ENCODE data around the gene AHNAK.

Gene AHNAK

GRCh38 chr11:62548545-62549335, 2.1 kb upstream of the AHNAK start:
- no peak for DNase-seq

- DNase-seq = no peak
Measured at GRCh38 chr11:62547691-62548281, 1.2 kb upstream of the AHNAK start.

GRCh38 chr11:62546929-62547625, 471 bp upstream of the AHNAK start:
- peak; percentile 50 for DNase-seq

GRCh38 chr11:62545437-62546243, 966 bp downstream of the AHNAK start:
- peak; percentile 90 for DNase-seq

GRCh38 chr11:62544581-62545436, 1.8 kb downstream of the AHNAK start:
- peak; percentile 30 for DNase-seq

GRCh38 chr11:62543680-62544444, 2.7 kb downstream of the AHNAK start:
- no peak for DNase-seq

GRCh38 chr11:62542750-62543567, 3.6 kb downstream of the AHNAK start:
- DNase-seq = peak; percentile 69

GRCh38 chr11:62542111-62542745, 4.4 kb downstream of the AHNAK start:
- no peak for DNase-seq

- DNase-seq = no peak
Measured at GRCh38 chr11:62540804-62541701, 5.6 kb downstream of the AHNAK start.

- peak; percentile 85 for DNase-seq
Measured at GRCh38 chr11:62539238-62539925, 7.2 kb downstream of the AHNAK start.

GRCh38 chr11:62538470-62539237, 8.0 kb downstream of the AHNAK start:
- no peak for DNase-seq

- no peak for DNase-seq
Measured at GRCh38 chr11:62536301-62536957, 10.2 kb downstream of the AHNAK start.

GRCh38 chr11:62535802-62536201, 10.8 kb downstream of the AHNAK start:
- DNase-seq = no peak

- no peak for DNase-seq
Measured at GRCh38 chr11:62534779-62535545, 11.6 kb downstream of the AHNAK start.

GRCh38 chr11:62532096-62532495, 14.5 kb downstream of the AHNAK start:
- DNase-seq = no peak

Measured in HCEC 1CT (cell line).